HepG2 (cell line): Measurements from ENCODE around the gene PEAK3. TPM values are rescaled to one million over a fixed set of nuclear protein-coding genes. Genes with fewer than 3 reads are reported as not detected.

Experiments
- AKAP8 ChIP-seq: sonication (generic); formaldehyde crosslinking; IDR thresholded peaks from 2 replicates; pipeline ENCODE4 v1.5.1; 2020; ENCODE audit warnings: mild to moderate bottlenecking, missing genetic modification reagents
- ATF7-NPFF ChIP-seq: sonication (generic); formaldehyde crosslinking; IDR thresholded peaks from 2 replicates; pipeline ENCODE4 v1.8.1; 2023; ENCODE audit warnings: mild to moderate bottlenecking, low read depth, missing genetic modification reagents, moderate library complexity
- BRD4 ChIP-seq: sonication (generic); formaldehyde crosslinking; IDR thresholded peaks from 2 replicates; pipeline ENCODE4 v1.4.0; 2020; ENCODE audit warnings: missing genetic modification reagents
- FOXP1 ChIP-seq, 2 experiments: fragments of 450-650 bp in 1 of 2; IDR thresholded peaks; 2 replicates each; pipeline ENCODE4 v1.6.1; 2017 to 2018; ENCODE audit warnings: antibody characterized with exemption in 1 of 2
- HNRNPUL1 ChIP-seq: fragments of 200-400 bp; formaldehyde crosslinking; IDR thresholded peaks from 2 replicates; pipeline ENCODE4 v1.6.1; 2017; ENCODE audit warnings: low read depth, mild to moderate bottlenecking, low read length, moderate library complexity
- HOXA9 ChIP-seq: sonication (generic); formaldehyde crosslinking; IDR thresholded peaks from 2 replicates; pipeline ENCODE4 v1.8.1; 2022; ENCODE audit warnings: missing genetic modification reagents, mild to moderate bottlenecking, moderate library complexity, borderline replicate concordance
- MZF1 ChIP-seq: sonication (generic); formaldehyde crosslinking; IDR thresholded peaks from 2 replicates; pipeline ENCODE4 v1.8.1; 2023; ENCODE audit warnings: mild to moderate bottlenecking, missing genetic modification reagents, borderline replicate concordance
- NFE2L1 ChIP-seq: sonication (generic); formaldehyde crosslinking; IDR thresholded peaks from 2 replicates; pipeline ENCODE4 v1.4.0; 2020; ENCODE audit warnings: missing genetic modification reagents, mild to moderate bottlenecking, borderline replicate concordance
- NPAS2 ChIP-seq: sonication (generic); formaldehyde crosslinking; IDR thresholded peaks from 2 replicates; pipeline ENCODE4 v1.8.0; 2022; ENCODE audit warnings: mild to moderate bottlenecking, missing genetic modification reagents, borderline replicate concordance
- RBM22 ChIP-seq: fragments of 200-400 bp; formaldehyde crosslinking; optimal IDR thresholded peaks from 2 replicates; pipeline ENCODE3; 2017; ENCODE audit warnings: mild to moderate bottlenecking, low read length, moderate library complexity
- SPEN ChIP-seq: sonication (generic); formaldehyde crosslinking; IDR thresholded peaks from 2 replicates; pipeline ENCODE4 v1.5.1; 2020; ENCODE audit warnings: low read depth, mild to moderate bottlenecking, missing genetic modification reagents
- STAG1 ChIP-seq: sonication (generic); formaldehyde crosslinking; IDR thresholded peaks from 2 replicates; pipeline ENCODE4 v1.4.0; 2020; ENCODE audit warnings: missing genetic modification reagents
- ZFP36L1 ChIP-seq: sonication (generic); formaldehyde crosslinking; IDR thresholded peaks from 2 replicates; pipeline ENCODE4 v1.8.0; 2022; ENCODE audit warnings: mild to moderate bottlenecking, missing genetic modification reagents, moderate library complexity
- ZFP90 ChIP-seq: sonication (generic); formaldehyde crosslinking; IDR thresholded peaks from 2 replicates; pipeline ENCODE4 v1.8.0; 2022; ENCODE audit warnings: missing genetic modification reagents, mild to moderate bottlenecking, inconsistent platforms, borderline replicate concordance
- ZNF207 ChIP-seq: fragments of 450-650 bp; IDR thresholded peaks from 2 replicates; pipeline ENCODE4 v1.6.1; 2016; ENCODE audit warnings: antibody characterized with exemption, borderline replicate concordance
- ZNF562 ChIP-seq: sonication (generic); formaldehyde crosslinking; IDR thresholded peaks from 2 replicates; pipeline ENCODE4 v1.8.0; 2022; ENCODE audit warnings: missing genetic modification reagents, borderline replicate concordance
- ZNF766 ChIP-seq: sonication (generic); formaldehyde crosslinking; IDR thresholded peaks from 2 replicates; pipeline ENCODE4 v1.5.0; 2020; ENCODE audit warnings: missing genetic modification reagents, borderline replicate concordance
- ZNF883 ChIP-seq: sonication (generic); formaldehyde crosslinking; IDR thresholded peaks from 2 replicates; pipeline ENCODE4 v1.5.1; 2020; ENCODE audit warnings: mild to moderate bottlenecking, missing genetic modification reagents; ENCODE audit errors: not compliant biosample characterization
- polyA plus RNA-seq, 8 experiments: library from polyadenylated mRNA; depleted of rRNA in 3 of 8; stranded (reverse) in 7 of 8; unstranded in 1 of 8; fragments of >200 nt; fragmentation: Illumina TruSeq in 4 of 8; extraction: Trizol in 4 of 8; gene quantifications; 2 replicates each; pipeline versions ENCODE4 v1.2.1 to v1.2.3, GENCODE V29; 2011 to 2016; ENCODE audit warnings: low read depth in 4 of 8, missing spikeins in 1 of 8, mixed read lengths in 1 of 8; ENCODE audit not compliant: insufficient read depth in 1 of 8
- total RNA-seq, 5 experiments: library from RNA; depleted of rRNA; stranded (reverse); fragments of >200 nt; fragmentation: Illumina TruSeq; extraction: Trizol; gene quantifications; 2 replicates each; pipeline ENCODE4 v1.2.3, GENCODE V29; 2016; ENCODE audit warnings: low read depth in 1 of 5
- TF ChIP-seq, protein P1 (sequence below): sonication (generic); IDR thresholded peaks from 2 replicates; pipeline ENCODE4 v1.6.1; 2016; ENCODE audit warnings: low read depth, borderline replicate concordance
- TF ChIP-seq, protein P2 (sequence below): sonication (generic); formaldehyde crosslinking; IDR thresholded peaks from 2 replicates; pipeline ENCODE4 v1.8.0; 2023; ENCODE audit warnings: mild to moderate bottlenecking, missing genetic modification reagents
- TF ChIP-seq, protein P3 (sequence below): sonication (generic); formaldehyde crosslinking; IDR thresholded peaks from 2 replicates; pipeline ENCODE4 v1.4.0; 2020; ENCODE audit warnings: low read depth, mild to moderate bottlenecking, missing genetic modification reagents
- TF ChIP-seq, protein P4 (sequence below): sonication (generic); formaldehyde crosslinking; IDR thresholded peaks from 2 replicates; pipeline ENCODE4 v1.5.0; 2020; ENCODE audit warnings: mild to moderate bottlenecking, missing genetic modification reagents, borderline replicate concordance

Gene PEAK3
- total and polyA plus RNA-seq, 2 of the 13 experiments (the other 11 are each of a cell fraction or from before 2014, with no cell fraction given), result not detected

DNA sequence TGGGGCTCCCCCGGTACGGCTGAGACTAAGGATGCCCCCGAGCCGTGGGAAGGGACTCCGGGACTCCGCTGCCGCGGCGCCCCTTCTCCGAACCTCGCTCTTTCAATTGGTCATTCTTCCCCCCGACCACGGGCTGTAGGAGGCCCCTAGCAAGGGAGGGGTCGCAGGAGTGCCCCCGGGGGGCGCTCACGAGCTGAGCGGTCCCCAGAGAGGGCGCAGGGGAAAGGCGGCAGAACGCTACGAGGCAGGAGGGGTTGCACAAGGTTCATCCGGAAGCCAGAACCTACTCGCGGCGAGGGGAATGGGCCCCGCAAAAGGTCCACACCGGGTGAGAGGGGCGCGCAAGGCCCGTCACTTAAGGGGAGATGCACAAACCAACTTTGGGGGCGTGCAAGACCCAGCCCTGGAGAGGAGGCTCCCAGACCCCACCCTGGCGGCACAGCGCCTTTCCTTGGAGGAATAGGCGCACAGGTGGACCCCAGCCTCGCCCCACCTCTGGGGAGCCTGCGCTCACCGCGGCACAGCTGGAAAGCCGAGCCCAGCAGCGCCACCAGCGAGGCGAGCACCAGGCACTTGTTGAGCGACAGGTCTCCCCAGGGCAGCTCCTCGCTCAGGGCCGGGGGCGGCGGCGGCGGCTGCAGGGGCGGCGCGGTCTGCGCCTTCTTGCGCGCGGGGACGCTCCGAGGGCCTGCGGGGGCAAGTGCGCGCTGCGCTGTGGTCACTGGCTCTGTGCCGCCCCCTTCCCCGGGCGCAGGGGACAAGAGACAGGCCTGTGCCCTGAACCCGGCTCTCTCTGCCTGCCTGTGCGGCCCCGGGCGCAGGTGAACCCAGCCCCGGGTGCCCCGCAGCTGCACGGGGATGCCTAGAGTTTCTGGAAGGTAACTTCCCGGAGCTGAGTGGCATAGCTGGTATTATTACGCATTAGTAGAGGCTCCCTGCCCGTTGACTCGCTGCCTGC is 28.6 kb downstream of the PEAK3 start (continued):
- TF ChIP-seq, protein P1, sequence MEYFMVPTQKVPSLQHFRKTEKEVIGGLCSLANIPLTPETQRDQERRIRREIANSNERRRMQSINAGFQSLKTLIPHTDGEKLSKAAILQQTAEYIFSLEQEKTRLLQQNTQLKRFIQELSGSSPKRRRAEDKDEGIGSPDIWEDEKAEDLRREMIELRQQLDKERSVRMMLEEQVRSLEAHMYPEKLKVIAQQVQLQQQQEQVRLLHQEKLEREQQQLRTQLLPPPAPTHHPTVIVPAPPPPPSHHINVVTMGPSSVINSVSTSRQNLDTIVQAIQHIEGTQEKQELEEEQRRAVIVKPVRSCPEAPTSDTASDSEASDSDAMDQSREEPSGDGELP, result no peak
- no peak for TF ChIP-seq HOXA9
- TF ChIP-seq ZNF883, result no peak
- TF ChIP-seq MZF1, result no peak
- no peak; the same call in 1 of the 2 replicates for TF ChIP-seq SPEN (CRISPR knock-in tag)
- TF ChIP-seq ZNF766, result no peak; the same call in 1 of the 2 replicates
- TF ChIP-seq FOXP1 (IDR thresholded peaks at IDR 0.05), result no peak
- no peak for TF ChIP-seq FOXP1 (CRISPR knock-in tag; IDR thresholded peaks at IDR 0.05)
- TF ChIP-seq ZNF207, result no peak
- no peak for TF ChIP-seq NPAS2 (CRISPR knock-in tag)
- no peak for TF ChIP-seq ZNF562
- no peak for TF ChIP-seq HNRNPUL1
- no peak for TF ChIP-seq RBM22
- TF ChIP-seq, protein P2, sequence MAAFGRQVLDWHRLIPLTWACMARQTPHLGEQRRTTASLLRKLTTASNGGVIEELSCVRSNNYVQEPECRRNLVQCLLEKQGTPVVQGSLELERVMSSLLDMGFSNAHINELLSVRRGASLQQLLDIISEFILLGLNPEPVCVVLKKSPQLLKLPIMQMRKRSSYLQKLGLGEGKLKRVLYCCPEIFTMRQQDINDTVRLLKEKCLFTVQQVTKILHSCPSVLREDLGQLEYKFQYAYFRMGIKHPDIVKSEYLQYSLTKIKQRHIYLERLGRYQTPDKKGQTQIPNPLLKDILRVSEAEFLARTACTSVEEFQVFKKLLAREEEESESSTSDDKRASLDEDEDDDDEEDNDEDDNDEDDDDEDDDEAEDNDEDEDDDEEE, result no peak
- TF ChIP-seq, protein P3, sequence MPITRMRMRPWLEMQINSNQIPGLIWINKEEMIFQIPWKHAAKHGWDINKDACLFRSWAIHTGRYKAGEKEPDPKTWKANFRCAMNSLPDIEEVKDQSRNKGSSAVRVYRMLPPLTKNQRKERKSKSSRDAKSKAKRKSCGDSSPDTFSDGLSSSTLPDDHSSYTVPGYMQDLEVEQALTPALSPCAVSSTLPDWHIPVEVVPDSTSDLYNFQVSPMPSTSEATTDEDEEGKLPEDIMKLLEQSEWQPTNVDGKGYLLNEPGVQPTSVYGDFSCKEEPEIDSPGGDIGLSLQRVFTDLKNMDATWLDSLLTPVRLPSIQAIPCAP, result no peak
- TF ChIP-seq ZFP36L1, result peak; percentile 64; the same call in 1 of the 2 replicates
- no peak for TF ChIP-seq NFE2L1 (CRISPR knock-in tag)
- no peak for TF ChIP-seq AKAP8 (CRISPR knock-in tag)
- TF ChIP-seq BRD4 (CRISPR knock-in tag), result 0 out of 2 replicates have a peak, but pooled peaks have one; percentile 13
- peak; percentile 91 for TF ChIP-seq ZFP90 (CRISPR knock-in tag)
- peak; percentile 56 for TF ChIP-seq STAG1
- peak; percentile 66; the same call in 1 of the 2 replicates for TF ChIP-seq ATF7-NPFF (CRISPR knock-in tag)
- TF ChIP-seq, protein P4, sequence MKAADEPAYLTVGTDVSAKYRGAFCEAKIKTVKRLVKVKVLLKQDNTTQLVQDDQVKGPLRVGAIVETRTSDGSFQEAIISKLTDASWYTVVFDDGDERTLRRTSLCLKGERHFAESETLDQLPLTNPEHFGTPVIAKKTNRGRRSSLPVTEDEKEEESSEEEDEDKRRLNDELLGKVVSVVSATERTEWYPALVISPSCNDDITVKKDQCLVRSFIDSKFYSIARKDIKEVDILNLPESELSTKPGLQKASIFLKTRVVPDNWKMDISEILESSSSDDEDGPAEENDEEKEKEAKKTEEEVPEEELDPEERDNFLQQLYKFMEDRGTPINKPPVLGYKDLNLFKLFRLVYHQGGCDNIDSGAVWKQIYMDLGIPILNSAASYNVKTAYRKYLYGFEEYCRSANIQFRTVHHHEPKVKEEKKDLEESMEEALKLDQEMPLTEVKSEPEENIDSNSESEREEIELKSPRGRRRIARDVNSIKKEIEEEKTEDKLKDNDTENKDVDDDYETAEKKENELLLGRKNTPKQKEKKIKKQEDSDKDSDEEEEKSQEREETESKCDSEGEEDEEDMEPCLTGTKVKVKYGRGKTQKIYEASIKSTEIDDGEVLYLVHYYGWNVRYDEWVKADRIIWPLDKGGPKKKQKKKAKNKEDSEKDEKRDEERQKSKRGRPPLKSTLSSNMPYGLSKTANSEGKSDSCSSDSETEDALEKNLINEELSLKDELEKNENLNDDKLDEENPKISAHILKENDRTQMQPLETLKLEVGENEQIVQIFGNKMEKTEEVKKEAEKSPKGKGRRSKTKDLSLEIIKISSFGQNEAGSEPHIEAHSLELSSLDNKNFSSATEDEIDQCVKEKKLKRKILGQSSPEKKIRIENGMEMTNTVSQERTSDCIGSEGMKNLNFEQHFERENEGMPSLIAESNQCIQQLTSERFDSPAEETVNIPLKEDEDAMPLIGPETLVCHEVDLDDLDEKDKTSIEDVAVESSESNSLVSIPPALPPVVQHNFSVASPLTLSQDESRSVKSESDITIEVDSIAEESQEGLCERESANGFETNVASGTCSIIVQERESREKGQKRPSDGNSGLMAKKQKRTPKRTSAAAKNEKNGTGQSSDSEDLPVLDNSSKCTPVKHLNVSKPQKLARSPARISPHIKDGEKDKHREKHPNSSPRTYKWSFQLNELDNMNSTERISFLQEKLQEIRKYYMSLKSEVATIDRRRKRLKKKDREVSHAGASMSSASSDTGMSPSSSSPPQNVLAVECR, result peak; percentile 39
